Thyroid gland (tissue), 4 donors: Measurements from ENCODE around the gene ZYX.

Experiments used
- POLR2A ChIP-seq, 2 donors: fragments of 450-650 bp; IDR thresholded peaks; one replicate each; pipeline ENCODE4 v1.6.1; 2017; ENCODE audit warnings: antibody characterized with exemption in 2 of 2, mild to moderate bottlenecking in 2 of 2, moderate library complexity in 1 of 2
- TF ChIP-seq, protein P1 (sequence below), 6 experiments: fragments of 200-600 bp in 3 of 6; fragments of 450-650 bp in 3 of 6; sonication (generic) in 3 of 6; IDR thresholded peaks; one replicate each; pipeline ENCODE4 v1.5.1; 2016 to 2019; ENCODE audit warnings: antibody characterized with exemption in 6 of 6, mild to moderate bottlenecking in 2 of 6, inconsistent platforms in 1 of 6, moderate library complexity in 1 of 6

DNA sequence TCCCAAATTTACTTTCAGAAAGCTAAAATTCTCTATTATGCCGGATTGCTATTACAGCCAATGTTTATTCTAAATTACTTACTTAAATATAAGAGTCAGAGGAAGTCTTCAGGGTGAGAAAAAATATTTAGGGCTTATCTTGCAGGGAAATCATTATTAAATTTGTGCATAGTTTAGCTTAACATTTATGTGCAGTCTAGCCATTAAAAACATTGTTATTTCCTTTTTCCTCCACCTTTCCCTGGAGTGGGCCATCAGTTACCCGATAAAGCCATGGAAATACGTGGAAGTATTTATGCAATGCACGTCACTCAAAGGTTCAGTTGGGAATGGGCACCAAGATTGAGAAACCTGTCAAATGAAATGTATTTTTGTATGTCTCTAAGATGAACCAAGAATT is 52.6 kb downstream of the ZYX start:
- TF ChIP-seq, protein P1, sequence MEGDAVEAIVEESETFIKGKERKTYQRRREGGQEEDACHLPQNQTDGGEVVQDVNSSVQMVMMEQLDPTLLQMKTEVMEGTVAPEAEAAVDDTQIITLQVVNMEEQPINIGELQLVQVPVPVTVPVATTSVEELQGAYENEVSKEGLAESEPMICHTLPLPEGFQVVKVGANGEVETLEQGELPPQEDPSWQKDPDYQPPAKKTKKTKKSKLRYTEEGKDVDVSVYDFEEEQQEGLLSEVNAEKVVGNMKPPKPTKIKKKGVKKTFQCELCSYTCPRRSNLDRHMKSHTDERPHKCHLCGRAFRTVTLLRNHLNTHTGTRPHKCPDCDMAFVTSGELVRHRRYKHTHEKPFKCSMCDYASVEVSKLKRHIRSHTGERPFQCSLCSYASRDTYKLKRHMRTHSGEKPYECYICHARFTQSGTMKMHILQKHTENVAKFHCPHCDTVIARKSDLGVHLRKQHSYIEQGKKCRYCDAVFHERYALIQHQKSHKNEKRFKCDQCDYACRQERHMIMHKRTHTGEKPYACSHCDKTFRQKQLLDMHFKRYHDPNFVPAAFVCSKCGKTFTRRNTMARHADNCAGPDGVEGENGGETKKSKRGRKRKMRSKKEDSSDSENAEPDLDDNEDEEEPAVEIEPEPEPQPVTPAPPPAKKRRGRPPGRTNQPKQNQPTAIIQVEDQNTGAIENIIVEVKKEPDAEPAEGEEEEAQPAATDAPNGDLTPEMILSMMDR (IDR thresholded peaks at IDR 0.05): no peak
- TF ChIP-seq POLR2A (IDR thresholded peaks at IDR 0.05): no peak
